ENCODE data around the gene C15orf40.

DNA sequence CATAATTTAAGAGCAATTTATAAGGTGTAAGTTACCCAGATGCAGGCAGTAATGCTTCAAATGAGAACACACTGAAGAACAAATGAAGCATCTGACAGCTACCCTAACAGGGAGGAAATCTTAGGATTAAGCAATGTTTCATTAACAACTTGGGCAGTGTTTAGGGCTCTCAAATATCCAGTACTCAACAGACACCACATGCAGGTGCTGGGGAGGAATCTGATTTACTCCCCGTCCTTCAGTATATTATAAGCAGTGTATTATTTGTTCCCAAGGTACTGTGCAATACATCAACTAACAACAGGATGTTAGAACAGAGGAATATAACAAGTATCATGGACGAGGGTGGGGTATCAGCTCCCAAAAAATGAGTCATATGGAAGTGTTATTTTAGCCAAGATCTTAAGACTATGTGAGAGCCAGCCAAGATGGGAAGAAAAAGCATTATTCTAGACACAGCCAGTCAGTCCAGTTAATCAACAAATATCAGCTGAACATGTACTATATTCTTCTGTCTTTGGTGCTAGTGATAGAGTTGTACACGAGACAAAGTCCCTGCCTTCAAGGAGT, 35.2 kb upstream of the C15orf40 start:
- no peak for TF ChIP-seq EZH2phosphoT487 (IDR thresholded peaks at IDR 0.05; ENCODE audit: low read depth)
- TF ChIP-seq, protein P1, sequence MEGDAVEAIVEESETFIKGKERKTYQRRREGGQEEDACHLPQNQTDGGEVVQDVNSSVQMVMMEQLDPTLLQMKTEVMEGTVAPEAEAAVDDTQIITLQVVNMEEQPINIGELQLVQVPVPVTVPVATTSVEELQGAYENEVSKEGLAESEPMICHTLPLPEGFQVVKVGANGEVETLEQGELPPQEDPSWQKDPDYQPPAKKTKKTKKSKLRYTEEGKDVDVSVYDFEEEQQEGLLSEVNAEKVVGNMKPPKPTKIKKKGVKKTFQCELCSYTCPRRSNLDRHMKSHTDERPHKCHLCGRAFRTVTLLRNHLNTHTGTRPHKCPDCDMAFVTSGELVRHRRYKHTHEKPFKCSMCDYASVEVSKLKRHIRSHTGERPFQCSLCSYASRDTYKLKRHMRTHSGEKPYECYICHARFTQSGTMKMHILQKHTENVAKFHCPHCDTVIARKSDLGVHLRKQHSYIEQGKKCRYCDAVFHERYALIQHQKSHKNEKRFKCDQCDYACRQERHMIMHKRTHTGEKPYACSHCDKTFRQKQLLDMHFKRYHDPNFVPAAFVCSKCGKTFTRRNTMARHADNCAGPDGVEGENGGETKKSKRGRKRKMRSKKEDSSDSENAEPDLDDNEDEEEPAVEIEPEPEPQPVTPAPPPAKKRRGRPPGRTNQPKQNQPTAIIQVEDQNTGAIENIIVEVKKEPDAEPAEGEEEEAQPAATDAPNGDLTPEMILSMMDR (IDR thresholded peaks at IDR 0.05; ENCODE audit: low read depth, low read length): no peak
